SK-N-SH (cell line): ENCODE data around the gene GRIK5. TPM values are rescaled to one million over a fixed set of nuclear protein-coding genes. Genes with fewer than 3 reads are reported as not detected.

Experiments used
- CTCF ChIA-PET: fragments of 300-600, 350-600 bp; formaldehyde crosslinking; extraction: SDS; loops from one replicate; lab custom pipeline; 2021; lab: Yijun Ruan, JAX
- POLR2A ChIA-PET: fragments of 350-600 bp; sonication (Branson Sonifier 250); formaldehyde crosslinking; extraction: SDS; loops from one replicate; lab custom pipeline; 2020; ENCODE audit warnings: antibody characterized with exemption, inconsistent platforms; lab: Yijun Ruan, JAX
- DNase-seq: peaks from one replicate; pipeline ENCODE4 v3.0.0; 2012
- H2AFZ ChIP-seq: fragments of 200-600 bp; sonication (generic); 2 replicates; pipeline ENCODE4 v1.8.1; 2016; ENCODE audit warnings: antibody characterized with exemption, mild to moderate bottlenecking, low read depth
- H3F3A ChIP-seq: fragments of 200-600 bp; sonication (generic); replicated peaks from 2 replicates; pipeline ENCODE3; 2016; ENCODE audit warnings: antibody characterized with exemption, mild to moderate bottlenecking; ENCODE audit not compliant: insufficient read depth
- H3K27ac ChIP-seq, 2 experiments: fragments of 200-500 bp in 1 of 2; fragments of 200-600 bp in 1 of 2; sonication (Bioruptor generic) in 1 of 2; sonication (generic), shearing (Covaris generic) in 1 of 2; 2 replicates each; pipeline versions ENCODE4 v1.5.1 to v1.6.1; 2014 to 2016; ENCODE audit warnings: low read depth in 2 of 2, inconsistent platforms in 1 of 2, low read length in 1 of 2, mild to moderate bottlenecking in 1 of 2, mixed read lengths in 1 of 2
- H3K27me3 ChIP-seq: fragments of 200-600 bp; sonication (generic), shearing (Covaris generic); 2 replicates; pipeline ENCODE4 v1.6.1; 2016; ENCODE audit warnings: mixed run types; ENCODE audit not compliant: insufficient read depth
- H3K36me3 ChIP-seq, 2 experiments: fragments of 200-500 bp in 1 of 2; fragments of 200-600 bp in 1 of 2; sonication (Bioruptor generic) in 1 of 2; sonication (generic) in 1 of 2; replicated peaks in 1 of 2; 2 replicates each; pipeline versions ENCODE3 to v1.5.1; 2014 to 2016; ENCODE audit warnings: low read length in 1 of 2, mild to moderate bottlenecking in 1 of 2; ENCODE audit not compliant: insufficient read depth in 2 of 2, control insufficient read depth in 1 of 2
- H3K4me1 ChIP-seq, 2 experiments: fragments of 200-500 bp in 1 of 2; fragments of 200-600 bp in 1 of 2; sonication (Bioruptor generic) in 1 of 2; sonication (generic), shearing (Covaris generic) in 1 of 2; 2 replicates each; pipeline versions ENCODE4 v1.5.1 to v1.6.1; 2014 to 2016; ENCODE audit warnings: low read depth in 1 of 2, low read length in 1 of 2, mixed run types in 1 of 2; ENCODE audit not compliant: insufficient read depth in 2 of 2, control insufficient read depth in 1 of 2
- H3K4me2 ChIP-seq: fragments of 200-600 bp; sonication (generic), shearing (Covaris generic); 2 replicates; pipeline ENCODE4 v1.6.1; 2017; ENCODE audit warnings: mixed run types
- H3K4me3 ChIP-seq, 2 experiments: fragments of 200-500 bp in 1 of 2; fragments of 200-600 bp in 1 of 2; sonication (Bioruptor generic) in 1 of 2; sonication (generic), shearing (Covaris generic) in 1 of 2; 2 replicates each; pipeline versions ENCODE4 v1.5.1 to v1.8.1; 2014 to 2016; ENCODE audit warnings: low read depth in 2 of 2, inconsistent platforms in 1 of 2, low read length in 1 of 2, mild to moderate bottlenecking in 1 of 2, mixed read lengths in 1 of 2, moderate library complexity in 1 of 2
- H3K79me2 ChIP-seq: fragments of 200-600 bp; sonication (generic); 2 replicates; pipeline ENCODE4 v1.8.1; 2017; ENCODE audit warnings: mild to moderate bottlenecking; ENCODE audit not compliant: insufficient read depth
- H3K9ac ChIP-seq: fragments of 200-600 bp; sonication (generic); 2 replicates; pipeline ENCODE4 v1.6.1; 2017; ENCODE audit warnings: mixed run types
- H3K9me2 ChIP-seq: fragments of 200-600 bp; sonication (generic); 2 replicates; pipeline ENCODE4 v1.6.1; 2017; ENCODE audit warnings: mixed run types
- H3K9me3 ChIP-seq: fragments of 200-600 bp; sonication (generic); 2 replicates; pipeline ENCODE4 v1.6.1; 2017; ENCODE audit warnings: mixed run types, mild to moderate bottlenecking, moderate library complexity
- H4K20me1 ChIP-seq: fragments of 200-600 bp; sonication (generic); 2 replicates; pipeline ENCODE4 v1.6.1; 2017; ENCODE audit warnings: mild to moderate bottlenecking, mixed run types; ENCODE audit not compliant: insufficient read depth
- CHD2 ChIP-seq: fragments of 150-350 bp; IDR thresholded peaks from 2 replicates; pipeline ENCODE4 v1.6.1; 2018; ENCODE audit warnings: low read length; ENCODE audit not compliant: partially characterized antibody
- ELF1 ChIP-seq: IDR thresholded peaks from 2 replicates; pipeline ENCODE4 v1.4.0; 2012
- EP300 ChIP-seq, 2 experiments: IDR thresholded peaks; 2 replicates each; pipeline versions ENCODE4 v1.4.0 to v1.6.1; 2012; ENCODE audit warnings: borderline replicate concordance in 1 of 2, low read depth in 1 of 2, low read length in 1 of 2
- EZH2phosphoT487 ChIP-seq: fragments of 200-600 bp; sonication (generic); IDR thresholded peaks from 2 replicates; pipeline ENCODE4 v1.6.1; 2017; ENCODE audit warnings: low read depth, mixed run types, mild to moderate bottlenecking, antibody characterized with exemption, moderate library complexity, borderline replicate concordance
- FOSL2 ChIP-seq: IDR thresholded peaks from 2 replicates; pipeline ENCODE4 v1.4.0; 2012; ENCODE audit warnings: low read depth, mild to moderate bottlenecking, moderate library complexity, borderline replicate concordance
- FOXJ3 ChIP-seq: sonication (generic); formaldehyde crosslinking; IDR thresholded peaks from 2 replicates; pipeline ENCODE4 v1.5.1; 2020; ENCODE audit warnings: mild to moderate bottlenecking, missing genetic modification reagents
- FOXM1 ChIP-seq: IDR thresholded peaks from 2 replicates; pipeline ENCODE4 v1.4.0; 2012; ENCODE audit warnings: low read depth, mild to moderate bottlenecking
- GABPA ChIP-seq: IDR thresholded peaks from 2 replicates; pipeline ENCODE4 v1.4.0; 2012; ENCODE audit warnings: low read depth, mild to moderate bottlenecking
- JUND ChIP-seq: IDR thresholded peaks from 2 replicates; pipeline ENCODE4 v1.4.0; 2012
- MEF2A ChIP-seq: IDR thresholded peaks from 2 replicates; pipeline ENCODE4 v1.4.0; 2012; ENCODE audit warnings: low read depth, borderline replicate concordance
- NFIC ChIP-seq: IDR thresholded peaks from 2 replicates; pipeline ENCODE4 v1.4.0; 2012; ENCODE audit warnings: borderline replicate concordance
- PBX3 ChIP-seq: IDR thresholded peaks from 2 replicates; pipeline ENCODE4; 2012
- RAD21 ChIP-seq: IDR thresholded peaks from 2 replicates; pipeline ENCODE4 v1.6.1; 2012; ENCODE audit warnings: mild to moderate bottlenecking, low read length
- SIN3A ChIP-seq: IDR thresholded peaks from 2 replicates; pipeline ENCODE4 v1.6.1; 2012; ENCODE audit warnings: low read depth, mild to moderate bottlenecking, low read length, moderate library complexity, borderline replicate concordance
- SMC3 ChIP-seq: IDR thresholded peaks from 2 replicates; pipeline ENCODE4 v1.6.1; 2012; ENCODE audit warnings: low read depth, low read length, improper control_type of control experiment
- TAF1 ChIP-seq: IDR thresholded peaks from 2 replicates; pipeline ENCODE4 v1.6.1; 2012; ENCODE audit warnings: low read depth, mild to moderate bottlenecking, low read length, moderate library complexity, borderline replicate concordance
- TEAD4 ChIP-seq: IDR thresholded peaks from 2 replicates; pipeline ENCODE4 v1.4.0; 2012; ENCODE audit warnings: mild to moderate bottlenecking, borderline replicate concordance; ENCODE audit not compliant: insufficient read depth
- ZBTB33 ChIP-seq: IDR thresholded peaks from 2 replicates; pipeline ENCODE4 v1.4.0; 2012; ENCODE audit warnings: low read depth, borderline replicate concordance
- WGBS: methylation state at CpG from one replicate; pipeline ENCODE4 v1.1.6; 2017; ENCODE audit warnings: low lambda C conversion rate; 5-methylcytosine and 5-hydroxymethylcytosine counted together
- polyA plus RNA-seq, 3 experiments: library from polyadenylated mRNA; depleted of rRNA; stranded (reverse); fragments of >200 nt; gene quantifications; 2 replicates each; pipeline ENCODE4 v1.2.3, GENCODE V29; 2012
- TF ChIP-seq, protein P1 (sequence below): fragments of 150-350 bp; IDR thresholded peaks from 2 replicates; pipeline ENCODE4 v1.6.1; 2016; ENCODE audit warnings: mild to moderate bottlenecking, low read depth, low read length
- TF ChIP-seq, protein P2 (sequence below): fragments of 150-350 bp; IDR thresholded peaks from 2 replicates; pipeline ENCODE4 v1.6.1; 2017; ENCODE audit warnings: antibody characterized with exemption, low read length, low read depth, borderline replicate concordance
- TF ChIP-seq, protein P3 (sequence below): IDR thresholded peaks from 2 replicates; pipeline ENCODE4 v1.4.0; 2012; ENCODE audit warnings: low read depth

GRIK5 gene
- polyA plus RNA-seq, 1 of the 3 experiments (the other 2 are of a cell fraction) = 2.4 TPM

GRCh38 chr19:42078538-42079275 is 8.7 kb upstream of the GRIK5 start (continued):
- TF ChIP-seq MEF2A = no peak
- TF ChIP-seq CHD2 = no peak
- TF ChIP-seq, protein P1, sequence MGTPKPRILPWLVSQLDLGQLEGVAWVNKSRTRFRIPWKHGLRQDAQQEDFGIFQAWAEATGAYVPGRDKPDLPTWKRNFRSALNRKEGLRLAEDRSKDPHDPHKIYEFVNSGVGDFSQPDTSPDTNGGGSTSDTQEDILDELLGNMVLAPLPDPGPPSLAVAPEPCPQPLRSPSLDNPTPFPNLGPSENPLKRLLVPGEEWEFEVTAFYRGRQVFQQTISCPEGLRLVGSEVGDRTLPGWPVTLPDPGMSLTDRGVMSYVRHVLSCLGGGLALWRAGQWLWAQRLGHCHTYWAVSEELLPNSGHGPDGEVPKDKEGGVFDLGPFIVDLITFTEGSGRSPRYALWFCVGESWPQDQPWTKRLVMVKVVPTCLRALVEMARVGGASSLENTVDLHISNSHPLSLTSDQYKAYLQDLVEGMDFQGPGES = no peak
- TF ChIP-seq JUND = no peak
- TF ChIP-seq PBX3 = no peak
- no peak for TF ChIP-seq RAD21

DNA sequence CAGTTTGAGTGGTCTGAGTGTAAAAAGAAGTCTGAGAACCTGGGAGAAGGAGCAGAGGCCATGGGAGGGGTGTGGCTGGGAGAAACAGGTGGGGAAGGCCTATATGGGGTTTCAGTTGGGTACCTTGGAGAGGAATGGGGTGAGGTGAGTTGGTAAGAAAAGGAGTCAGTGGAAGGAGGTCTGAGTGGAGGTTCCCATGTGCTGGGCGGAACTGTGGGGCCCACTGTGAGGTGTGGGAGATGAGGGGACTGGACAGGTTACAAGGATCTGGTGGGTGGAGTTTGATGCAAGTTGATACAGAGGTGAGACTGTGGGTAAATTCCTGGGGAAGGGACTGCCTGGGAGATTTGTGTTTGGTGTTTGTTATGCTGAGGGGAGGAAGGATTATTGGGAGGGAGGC is 8.1 kb upstream of the GRIK5 start:
- peaks cover 62% of the 10 kb centered on the region for H3K79me2 ChIP-seq
- H3K4me3 ChIP-seq = peak overlapping the region in 1 of 2 experiments; percentile 98; a peak in 1 of 4 replicates
- no peak overlapping the region for H3K9ac ChIP-seq
- H3F3A ChIP-seq = peaks cover 10% of the 10 kb centered on the region
- H4K20me1 ChIP-seq = peaks cover 53% of the 10 kb centered on the region
- CTCF ChIA-PET = interaction anchor here (1.9 kb wide), 1 partner anchor 31 kb away, joined by 7 read pairs; no protein-coding TSS in a partner anchor
- TF ChIP-seq TAF1 (no peak), FOXJ3 (CRISPR knock-in tag) (no peak), SMC3 (no peak), NFIC (no peak), EZH2phosphoT487 (no peak), ZBTB33 (no peak), MEF2A (no peak), FOSL2 (no peak), SIN3A (no peak), GABPA (no peak), ELF1 (no peak), EP300 (IDR thresholded peaks at IDR 0.05; ENCODE audit: borderline replicate concordance in 1 of 2, low read depth in 1 of 2, low read length in 1 of 2) (no peak), FOXM1 (no peak), TEAD4 (no peak)
- TF ChIP-seq, protein P2, sequence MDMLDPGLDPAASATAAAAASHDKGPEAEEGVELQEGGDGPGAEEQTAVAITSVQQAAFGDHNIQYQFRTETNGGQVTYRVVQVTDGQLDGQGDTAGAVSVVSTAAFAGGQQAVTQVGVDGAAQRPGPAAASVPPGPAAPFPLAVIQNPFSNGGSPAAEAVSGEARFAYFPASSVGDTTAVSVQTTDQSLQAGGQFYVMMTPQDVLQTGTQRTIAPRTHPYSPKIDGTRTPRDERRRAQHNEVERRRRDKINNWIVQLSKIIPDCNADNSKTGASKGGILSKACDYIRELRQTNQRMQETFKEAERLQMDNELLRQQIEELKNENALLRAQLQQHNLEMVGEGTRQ = no peak
- TF ChIP-seq, protein P3, sequence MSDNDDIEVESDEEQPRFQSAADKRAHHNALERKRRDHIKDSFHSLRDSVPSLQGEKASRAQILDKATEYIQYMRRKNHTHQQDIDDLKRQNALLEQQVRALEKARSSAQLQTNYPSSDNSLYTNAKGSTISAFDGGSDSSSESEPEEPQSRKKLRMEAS = no peak
- TF ChIP-seq, all 33 proteins: peak for 0
- H3K9me3 ChIP-seq = no peaks in the 10 kb centered on the region
- peaks cover 7 to 11% of the 10 kb centered on the region in 2 experiments; a peak in 2 of 4 replicates for H3K4me1 ChIP-seq
- 92% methylated on average over 1 of the region's 1 CpG for WGBS
- no peak overlapping the region for H2AFZ ChIP-seq
- POLR2A ChIA-PET = no interaction called here
- H3K36me3 ChIP-seq = peaks cover 26 to 36% of the 10 kb centered on the region in 2 experiments
- H3K27ac ChIP-seq = no peak overlapping the region
- no peaks in the 10 kb centered on the region for H3K27me3 ChIP-seq
- no peaks in the 10 kb centered on the region for H3K9me2 ChIP-seq
- peak overlapping the region; percentile 99; the same call in 1 of the 2 replicates for H3K4me2 ChIP-seq
- DNase-seq = no peak
